Left lobe of liver (tissue), 2 donors: ENCODE data around the gene AHSG. TPM values are rescaled to one million over a fixed set of nuclear protein-coding genes. Genes with fewer than 3 reads are reported as not detected.

Experiments
- ATAC-seq: fragments of 200-7000 bp; cut with Tn5 transposase; one replicate; pipeline ENCODE4 v1.9.1; 2020; ENCODE audit warnings: mild to moderate bottlenecking, moderate library complexity
- DNase-seq: peaks from one replicate; pipeline ENCODE4 v3.0.0-alpha.2; 2020; ENCODE audit warnings: low spot score
- total RNA-seq: library from RNA; stranded (reverse); gene quantifications from one replicate; pipeline ENCODE4 v1.2.1, GENCODE V29; 2021
- donor health status: DM: no; HTN: no; CAD: no; lungs with moderate emphysema.
- donor health status: DM: no; HTN: yes; CAD: no.

The AHSG gene
- total RNA-seq, 1 donor from 2014 or later, result 763 TPM

DNA sequence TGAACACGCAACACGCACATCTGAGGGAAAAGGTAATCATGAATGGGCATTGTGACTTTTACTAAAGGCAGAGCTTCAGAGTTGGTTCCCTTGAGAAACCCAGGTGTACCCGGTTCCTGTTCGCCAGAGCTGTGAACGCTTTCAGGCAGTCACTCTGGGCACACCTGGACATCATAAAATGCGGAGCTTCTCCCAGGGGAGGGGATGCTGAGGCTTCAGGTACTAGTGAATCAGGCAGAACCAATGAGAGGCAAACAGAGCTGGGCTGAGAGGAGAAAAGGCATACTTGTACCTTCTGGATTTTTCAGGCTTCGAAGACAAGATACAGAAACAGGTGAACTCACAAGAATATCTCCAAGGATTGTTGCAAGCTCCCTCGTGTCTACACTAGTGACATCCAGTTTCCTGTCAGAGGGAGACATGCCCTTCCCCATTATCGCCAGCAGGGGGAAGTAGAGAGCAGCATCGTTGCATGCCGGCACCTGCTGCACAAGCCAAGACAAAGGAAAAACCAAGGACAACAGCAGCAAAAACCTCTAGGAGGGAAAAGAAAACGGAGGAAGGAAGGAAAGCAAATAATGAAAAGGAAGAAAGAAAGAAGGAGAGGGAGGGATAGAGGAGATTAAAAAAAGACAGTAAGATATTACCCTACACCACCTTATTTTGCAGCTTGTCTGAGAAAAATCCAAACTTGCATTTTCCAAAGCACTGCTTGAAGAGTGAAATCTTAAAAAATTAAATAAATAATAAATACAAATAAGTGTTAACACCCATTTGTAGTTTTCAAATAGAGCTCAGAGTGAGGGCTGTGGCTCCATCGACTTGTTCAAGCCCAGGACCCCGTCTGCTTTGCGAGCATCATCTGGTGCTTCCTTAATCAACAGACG is 2.0 kb downstream of the AHSG start:
- ATAC-seq, result peak; percentile 68
- DNase-seq, result peak; percentile 83

DNA sequence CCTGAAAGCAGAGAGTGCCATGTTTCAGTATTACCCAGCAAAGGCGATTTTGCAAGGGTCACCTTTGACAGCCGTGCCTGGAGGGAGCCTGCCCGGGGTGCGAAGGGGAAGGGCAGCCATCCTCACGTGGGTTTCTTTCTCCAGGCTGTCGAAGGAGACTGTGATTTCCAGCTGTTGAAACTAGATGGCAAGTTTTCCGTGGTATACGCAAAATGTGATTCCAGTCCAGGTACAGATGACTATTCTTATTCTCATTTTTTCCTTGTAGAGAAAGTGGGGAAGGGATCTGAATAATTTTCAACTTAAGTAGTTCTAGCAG is 3.4 kb downstream of the AHSG start:
- ATAC-seq, result no peak
- no peak for DNase-seq

DNA sequence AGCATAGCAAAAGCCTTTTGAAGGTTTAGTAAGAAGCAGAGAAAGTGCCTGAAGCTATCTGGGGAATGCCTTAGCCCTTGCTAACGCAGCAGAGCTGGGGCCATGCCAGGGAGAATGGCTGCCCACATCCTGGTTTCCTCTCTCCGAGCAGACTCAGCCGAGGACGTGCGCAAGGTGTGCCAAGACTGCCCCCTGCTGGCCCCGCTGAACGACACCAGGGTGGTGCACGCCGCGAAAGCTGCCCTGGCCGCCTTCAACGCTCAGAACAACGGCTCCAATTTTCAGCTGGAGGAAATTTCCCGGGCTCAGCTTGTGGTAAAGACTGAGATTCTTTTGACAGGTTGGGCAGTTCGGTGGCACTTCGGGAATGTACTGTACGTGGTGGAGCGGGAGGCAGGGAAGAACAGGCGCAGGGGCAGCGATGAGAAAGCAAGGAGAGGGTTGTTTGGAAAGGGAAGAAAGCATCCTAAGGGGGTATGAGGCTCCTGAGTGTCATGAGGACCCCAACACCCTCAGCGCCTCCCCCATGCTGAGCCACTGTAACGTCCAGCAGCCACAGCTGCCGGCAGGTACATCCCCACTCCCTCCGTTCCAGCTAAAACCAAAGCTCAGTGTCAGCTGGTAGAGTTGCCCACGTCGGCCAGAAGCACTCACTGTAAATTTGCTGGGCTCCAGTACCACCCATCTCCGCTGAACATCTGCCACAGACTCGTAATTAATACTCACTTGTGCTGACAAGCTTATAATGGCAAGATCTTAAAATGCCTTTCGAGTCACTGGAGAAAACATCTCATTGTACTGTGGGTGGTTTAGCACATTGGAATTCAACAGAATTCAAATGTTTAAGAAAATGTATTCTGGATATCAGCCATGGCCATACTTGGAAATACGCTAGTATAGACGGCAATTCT is 4.4 kb downstream of the AHSG start:
- peak; percentile 66 for ATAC-seq
- DNase-seq, result peak; percentile 88

DNA sequence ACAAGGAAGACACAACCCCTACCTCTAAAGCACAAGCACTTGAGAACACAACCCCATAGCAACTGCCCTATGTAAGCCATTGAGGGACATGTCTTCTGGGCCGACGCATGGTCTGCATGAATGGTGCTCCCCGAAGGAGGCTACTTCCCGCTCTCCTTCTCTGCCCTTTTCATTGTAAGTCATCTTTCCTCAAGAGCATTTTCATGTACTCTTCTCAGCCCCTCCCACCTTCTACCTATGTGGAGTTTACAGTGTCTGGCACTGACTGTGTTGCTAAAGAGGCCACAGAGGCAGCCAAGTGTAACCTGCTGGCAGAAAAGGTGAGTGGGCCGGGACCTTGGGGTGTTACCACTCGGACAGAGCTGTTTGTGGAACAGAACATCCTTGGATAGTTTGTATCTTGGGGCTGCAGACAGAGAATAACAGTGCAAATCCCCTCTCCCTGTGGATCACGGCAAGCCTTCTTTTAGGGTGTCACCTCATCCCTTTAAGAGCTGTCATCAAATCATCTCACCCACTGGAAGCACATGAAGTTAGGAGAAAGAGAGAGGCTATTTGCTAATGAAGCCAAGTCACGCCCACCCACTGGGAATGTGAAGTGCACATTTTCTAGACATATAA is 5.6 kb downstream of the AHSG start:
- DNase-seq (peak; percentile 43), ATAC-seq (no peak)

DNA sequence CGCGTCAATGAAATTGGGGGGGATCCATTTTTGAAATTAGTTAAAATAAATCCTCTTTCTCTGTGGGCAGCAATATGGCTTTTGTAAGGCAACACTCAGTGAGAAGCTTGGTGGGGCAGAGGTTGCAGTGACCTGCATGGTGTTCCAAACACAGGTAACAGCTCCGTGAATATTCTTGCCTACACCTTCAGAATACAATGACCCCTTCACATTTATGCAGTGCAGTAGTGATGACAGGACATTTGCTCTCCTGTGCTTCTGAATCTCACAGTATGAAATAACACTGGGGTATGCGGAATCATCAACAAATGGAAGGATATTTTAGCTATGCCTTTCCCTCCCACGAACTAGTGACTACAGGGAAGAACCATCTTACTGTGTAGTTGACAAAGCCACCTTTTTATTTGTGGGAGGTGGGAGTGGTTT is 6.9 kb downstream of the AHSG start:
- no peak for ATAC-seq
- no peak for DNase-seq

DNA sequence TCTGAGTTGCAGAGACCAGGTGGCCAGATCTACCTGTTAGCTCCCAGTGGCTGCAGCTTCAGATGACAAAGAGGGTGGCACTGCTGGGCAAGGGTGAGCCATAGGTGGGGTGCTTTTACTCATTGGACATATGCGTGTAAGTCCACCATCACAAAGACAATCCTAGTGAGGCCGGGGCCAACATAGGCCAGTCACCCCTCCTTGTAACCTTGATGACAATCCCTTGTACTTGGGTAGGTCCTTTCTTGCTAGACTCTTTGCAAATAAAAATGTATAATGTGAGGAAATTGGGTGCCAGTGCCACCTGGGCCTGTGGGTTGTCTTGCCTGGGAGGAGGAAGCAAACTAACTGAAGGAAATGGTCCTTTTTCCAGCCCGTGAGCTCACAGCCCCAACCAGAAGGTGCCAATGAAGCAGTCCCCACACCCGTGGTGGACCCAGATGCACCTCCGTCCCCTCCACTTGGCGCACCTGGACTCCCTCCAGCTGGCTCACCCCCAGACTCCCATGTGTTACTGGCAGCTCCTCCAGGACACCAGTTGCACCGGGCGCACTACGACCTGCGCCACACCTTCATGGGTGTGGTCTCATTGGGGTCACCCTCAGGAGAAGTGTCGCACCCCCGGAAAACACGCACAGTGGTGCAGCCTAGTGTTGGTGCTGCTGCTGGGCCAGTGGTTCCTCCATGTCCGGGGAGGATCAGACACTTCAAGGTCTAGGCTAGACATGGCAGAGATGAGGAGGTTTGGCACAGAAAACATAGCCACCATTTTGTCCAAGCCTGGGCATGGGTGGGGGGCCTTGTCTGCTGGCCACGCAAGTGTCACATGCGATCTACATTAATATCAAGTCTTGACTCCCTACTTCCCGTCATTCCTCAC is 7.6 kb downstream of the AHSG start:
- ATAC-seq (peak; percentile 49), DNase-seq (peak; percentile 77)

DNA sequence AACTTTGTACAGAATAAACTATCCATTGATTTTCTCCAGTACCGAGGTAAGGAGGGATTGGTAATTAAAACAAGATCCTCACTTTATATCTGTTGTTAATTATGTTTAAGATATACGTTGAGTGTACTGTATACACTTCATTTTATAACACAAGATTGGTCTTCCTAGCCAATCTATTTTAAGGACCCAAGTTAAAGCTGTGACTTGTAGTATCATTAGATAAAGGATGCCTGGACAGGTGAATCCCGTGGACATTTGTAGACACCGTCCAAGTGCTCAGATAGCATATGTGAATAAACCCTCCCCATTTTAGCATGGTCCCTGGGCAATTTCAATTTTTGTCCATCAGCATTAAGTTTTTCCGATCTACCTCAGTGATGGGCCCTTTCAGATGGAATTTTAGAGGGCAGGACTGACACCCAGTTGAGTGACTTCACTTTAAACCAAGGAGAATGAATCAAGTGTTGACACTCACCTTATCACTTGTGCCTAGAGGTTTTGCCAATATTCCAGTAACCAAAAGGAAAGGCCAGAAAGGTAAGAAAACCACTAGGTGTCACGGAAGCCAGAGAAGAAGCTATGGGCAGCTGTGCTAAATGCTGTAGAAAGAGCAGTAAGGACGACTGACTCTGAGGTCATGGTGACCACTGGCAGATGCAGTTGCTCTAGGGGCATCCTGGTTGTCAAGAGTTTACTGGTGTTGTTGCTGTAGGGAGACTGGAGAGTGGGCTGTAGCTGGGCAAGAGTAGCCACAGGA is 9.2 kb downstream of the AHSG start:
- DNase-seq (no peak), ATAC-seq (peak; percentile 7)

DNA sequence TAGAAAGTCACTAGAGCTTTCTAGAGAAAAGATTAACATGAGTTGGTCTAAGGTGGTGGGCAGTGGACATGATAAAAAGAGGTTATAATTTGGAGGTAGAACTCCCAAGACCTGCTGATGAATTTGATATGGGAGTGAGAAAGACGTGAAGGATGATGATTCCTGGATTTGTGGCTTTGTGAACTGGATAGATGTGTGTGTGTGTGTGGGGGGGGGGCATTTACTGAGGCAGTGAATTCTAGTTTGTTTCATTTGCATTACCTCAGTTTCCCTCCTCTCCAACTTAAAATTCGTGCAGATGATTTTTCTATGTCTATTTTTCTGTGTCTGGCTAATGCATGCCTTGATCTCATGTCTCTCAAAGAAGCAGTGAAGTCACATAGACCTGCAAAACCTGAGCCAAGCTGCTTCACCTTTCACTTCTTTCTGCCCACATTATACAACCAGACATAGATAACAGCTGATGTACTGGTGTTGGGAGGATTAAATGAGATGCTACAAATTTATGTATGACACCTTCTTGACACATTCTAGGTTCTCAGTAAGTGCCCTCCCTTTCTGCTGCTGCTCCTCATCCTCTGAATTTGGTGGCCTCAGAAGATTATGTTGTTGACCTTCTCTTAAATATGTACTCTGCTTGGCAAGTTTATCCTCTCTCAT is 9.9 kb downstream of the AHSG start:
- DNase-seq, result no peak
- no peak for ATAC-seq

DNA sequence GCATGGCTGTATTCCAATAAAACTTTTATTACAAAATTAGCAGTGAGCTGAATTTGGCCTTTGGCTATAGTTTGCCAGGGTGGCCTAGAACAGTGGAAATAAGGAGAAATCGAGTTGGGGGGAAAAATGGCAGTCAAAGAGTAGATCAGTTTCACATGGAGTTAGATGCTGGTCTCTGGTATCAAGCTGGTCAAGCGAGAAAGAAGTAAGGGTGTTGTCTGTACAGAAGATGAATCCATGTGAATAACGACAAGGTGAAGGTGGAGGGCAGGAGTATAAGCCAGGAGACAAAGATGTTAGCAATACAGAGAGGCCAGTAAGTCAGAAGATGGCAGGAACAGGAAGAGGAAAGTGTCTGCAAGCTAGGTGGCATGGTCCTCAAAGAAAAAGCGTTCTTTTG is 11.7 kb downstream of the AHSG start:
- DNase-seq (no peak), ATAC-seq (no peak)

DNA sequence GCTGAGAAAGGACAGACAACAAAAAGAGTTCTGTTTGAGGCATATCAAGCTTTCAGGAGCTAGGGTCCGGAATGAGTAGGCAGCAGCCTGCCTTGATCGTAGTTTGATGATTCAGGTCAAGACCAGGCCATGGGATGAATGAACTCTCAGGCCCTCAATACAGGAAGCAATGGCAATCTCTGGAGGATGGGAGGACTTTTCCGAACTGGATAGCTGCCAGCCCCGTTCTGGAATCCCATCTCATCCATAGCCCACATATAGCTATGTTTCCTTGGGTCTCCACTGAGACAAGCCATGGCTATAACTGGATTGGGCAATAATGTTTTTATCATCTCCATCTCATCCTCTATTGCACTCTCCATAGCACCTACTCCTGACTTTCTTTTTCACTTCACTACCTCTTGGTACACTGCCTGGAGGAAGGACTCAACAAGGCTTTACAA is 12.8 kb downstream of the AHSG start:
- ATAC-seq, result peak; percentile 31
- DNase-seq, result no peak

DNA sequence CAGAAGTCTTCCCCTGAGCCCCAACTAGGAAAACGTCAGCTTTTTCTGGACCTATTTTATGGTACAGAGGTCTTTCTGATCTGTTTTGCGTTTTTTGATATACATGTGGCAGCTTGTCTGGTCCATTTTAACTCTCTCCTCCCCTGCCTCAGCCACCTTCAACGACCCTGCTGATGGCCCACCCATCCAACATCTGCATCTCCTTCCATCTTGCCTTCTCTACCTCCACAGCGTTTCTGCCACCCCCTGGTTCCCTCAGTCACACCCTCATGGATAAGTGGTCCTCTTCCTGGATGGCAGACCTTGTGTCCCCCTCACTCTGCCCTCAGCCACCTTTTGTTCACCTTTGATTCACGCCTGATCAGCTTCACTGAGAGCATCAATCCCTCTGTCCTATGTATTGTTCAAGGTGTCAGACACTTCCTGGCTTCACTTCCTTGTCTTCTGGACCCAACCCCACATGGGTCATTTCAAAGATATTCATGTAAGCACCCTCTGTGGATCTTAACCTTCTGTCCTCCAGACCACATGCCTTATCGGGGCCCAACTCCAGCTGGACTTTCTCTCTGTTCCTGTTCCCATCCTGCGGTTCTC is 13.5 kb downstream of the AHSG start:
- DNase-seq (no peak), ATAC-seq (no peak)

DNA sequence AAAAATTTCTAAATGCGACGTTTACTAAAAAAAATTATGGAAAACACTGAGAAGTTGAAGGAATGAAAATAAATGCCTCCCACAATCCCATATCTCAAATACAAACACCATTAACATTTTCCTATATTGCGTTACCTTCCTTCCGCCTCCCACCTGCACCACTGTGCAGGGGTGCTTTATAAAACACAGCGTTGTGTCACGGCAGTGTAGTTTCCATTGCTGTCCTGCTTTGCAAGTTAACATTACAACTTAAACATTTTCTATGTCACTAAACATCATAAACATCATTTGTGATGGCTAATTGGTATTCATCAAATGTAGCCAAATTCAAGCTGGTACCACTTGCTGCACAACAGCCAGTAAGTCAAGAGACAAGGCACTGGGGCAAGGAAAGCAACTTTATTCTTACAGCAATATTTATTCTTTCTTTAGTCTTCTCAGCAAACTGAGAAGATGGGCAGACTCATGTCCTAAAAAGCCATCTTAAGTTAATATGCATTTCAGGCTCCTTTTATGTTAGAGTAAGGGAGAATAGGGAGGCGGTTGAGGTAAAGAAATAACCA is 15.1 kb downstream of the AHSG start:
- DNase-seq (no peak), ATAC-seq (no peak)

DNA sequence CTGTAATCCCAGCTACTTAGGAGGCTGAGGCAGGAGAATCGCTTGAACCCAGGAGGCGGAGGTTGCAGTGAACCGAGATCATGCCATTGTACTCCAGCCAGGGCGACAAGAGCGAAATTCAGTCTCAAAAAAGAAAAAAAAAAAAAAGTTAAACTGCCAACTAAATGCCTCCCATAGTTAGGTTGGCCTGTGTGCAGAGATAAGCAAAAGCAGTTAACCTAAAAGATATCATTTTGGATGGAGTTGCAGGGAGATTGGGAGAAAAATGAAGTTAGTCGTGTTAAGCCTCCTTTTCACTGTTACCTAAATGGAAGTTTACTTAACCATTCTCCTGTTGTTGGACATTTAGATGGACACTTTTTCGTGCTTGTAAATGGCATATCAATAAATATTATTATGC is 15.9 kb downstream of the AHSG start:
- ATAC-seq, result no peak

DNA sequence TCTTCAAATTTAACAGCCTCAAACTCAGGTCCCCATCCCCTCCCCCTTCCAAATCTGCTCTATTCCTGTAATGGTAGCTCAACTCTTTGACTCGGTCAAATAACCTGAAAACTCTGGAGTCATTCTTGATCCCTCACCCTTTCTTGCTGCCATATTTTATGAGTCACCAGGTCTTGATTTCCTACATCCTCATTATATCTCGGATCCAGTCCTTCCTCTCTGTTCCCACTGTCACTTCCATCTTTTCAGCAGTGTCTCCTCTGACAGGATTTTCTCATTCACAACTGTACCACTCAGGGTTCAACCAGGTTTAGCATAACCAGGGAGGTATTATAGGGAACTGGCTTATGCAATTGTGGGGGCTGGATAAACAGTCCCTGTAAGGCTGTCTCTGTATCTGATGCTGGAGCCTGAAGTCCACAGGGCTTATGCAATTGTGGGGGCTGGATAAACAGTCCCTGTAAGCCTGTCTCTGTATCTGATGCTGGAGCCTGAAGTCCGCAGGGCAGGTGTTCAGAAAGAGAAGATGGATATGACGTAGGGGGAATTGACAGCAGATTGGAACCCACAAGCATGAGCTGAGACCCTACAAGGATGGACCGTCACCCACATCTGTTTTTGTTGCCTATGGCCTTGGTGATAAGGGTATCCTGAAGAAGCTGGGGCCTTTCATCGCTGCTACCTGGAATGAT is 18.2 kb downstream of the AHSG start:
- ATAC-seq, result no peak
- DNase-seq, result no peak

More for the DNA sequence above, 15.9 kb downstream of the AHSG start:
- no peak for DNase-seq

DNA sequence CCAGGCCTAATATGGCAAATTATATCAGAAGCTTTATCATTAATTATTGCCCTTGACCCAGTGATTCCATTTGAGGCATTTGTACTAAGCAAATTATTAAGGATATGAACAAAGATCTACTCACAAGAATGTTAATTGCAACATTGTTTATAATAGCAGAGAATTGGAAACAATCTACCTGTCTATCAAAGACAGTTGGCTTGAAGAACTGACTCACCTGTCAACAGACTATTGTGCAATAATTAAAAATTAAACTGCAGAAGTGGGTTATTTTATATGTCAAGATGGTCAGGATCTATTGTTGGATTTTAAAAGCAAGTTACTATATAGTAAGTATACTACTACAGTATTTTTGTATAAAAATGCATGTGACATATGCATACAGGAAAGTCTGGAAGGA is 20.6 kb downstream of the AHSG start:
- DNase-seq (no peak), ATAC-seq (peak; percentile 23)

DNA sequence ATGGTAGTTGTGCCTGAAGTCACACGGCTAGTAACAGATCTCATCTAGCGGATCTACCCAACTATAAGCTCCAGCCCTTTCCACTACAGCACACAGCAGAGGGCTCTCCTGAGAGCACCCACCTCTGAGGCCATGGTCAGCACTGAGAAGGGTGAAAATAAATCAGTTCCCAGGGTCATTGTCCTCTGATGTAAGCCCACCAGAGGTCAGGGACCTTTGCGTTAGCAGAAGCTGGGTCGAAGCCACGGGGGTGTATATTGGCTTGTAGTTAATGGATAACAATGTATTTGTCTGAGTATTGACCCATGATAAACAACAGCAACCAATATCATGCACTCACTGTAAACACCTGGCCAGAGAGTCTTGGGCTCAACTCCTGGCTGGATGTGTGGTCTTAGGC is 21.3 kb downstream of the AHSG start:
- ATAC-seq, result peak; percentile 87
- DNase-seq, result peak; percentile 93

DNA sequence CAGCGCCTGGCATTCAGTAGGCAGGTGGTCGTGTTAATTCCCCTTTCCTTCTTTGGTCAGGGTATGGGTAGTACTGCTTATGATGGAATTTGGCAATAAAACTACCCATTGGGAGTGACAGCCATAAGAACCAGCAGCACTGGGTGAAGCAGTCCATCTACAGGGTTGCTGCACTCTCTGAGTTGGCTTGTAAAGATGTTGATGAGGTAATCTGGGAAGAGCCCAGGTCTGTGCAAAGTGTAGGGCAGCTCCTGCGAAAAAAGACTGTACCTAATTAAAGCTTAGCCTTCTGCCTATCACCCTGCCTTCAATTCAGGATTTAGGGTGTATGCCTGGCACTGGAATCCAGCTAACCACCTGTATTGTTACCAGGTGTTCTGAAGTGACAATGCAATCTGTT is 22.7 kb downstream of the AHSG start:
- DNase-seq, result no peak
- peak; percentile 61 for ATAC-seq

DNA sequence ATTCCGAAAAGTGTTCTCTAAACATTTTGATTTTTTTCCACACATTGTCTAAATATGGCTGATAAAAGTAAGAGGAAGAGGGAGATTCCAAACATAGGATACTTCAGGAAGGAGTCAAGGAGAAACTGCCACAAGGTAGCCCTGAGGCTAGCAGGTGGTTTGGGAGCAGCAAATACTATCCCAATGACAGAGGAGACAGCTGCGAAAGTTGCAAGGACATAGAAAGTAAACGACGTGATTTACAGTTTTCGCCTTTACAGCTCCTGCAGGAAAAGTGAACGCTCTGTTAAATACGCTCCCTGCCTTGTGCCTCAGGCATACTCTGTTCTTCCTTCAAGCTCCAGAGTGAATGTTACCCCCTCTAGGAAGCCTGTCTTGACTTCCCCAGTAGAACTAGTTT is 23.7 kb downstream of the AHSG start:
- ATAC-seq (no peak), DNase-seq (no peak)
